AG04449 (cell line): Measurements from ENCODE around the gene SIX4.

ENCODE experiments used
- CTCF ChIA-PET: fragments of 350-600 bp; formaldehyde crosslinking; extraction: SDS; loops from one replicate; lab custom pipeline; 2021; ENCODE audit warnings: antibody characterized with exemption; lab: Yijun Ruan, JAX
- POLR2A ChIA-PET: fragments of 400-600, 350-600 bp; formaldehyde crosslinking; extraction: SDS; loops from one replicate; lab custom pipeline; 2020; ENCODE audit warnings: antibody characterized with exemption, inconsistent platforms; lab: Yijun Ruan, JAX
- DNase-seq: peaks from one replicate; pipeline ENCODE4 v3.0.0-alpha.2; 2010; ENCODE audit warnings: low read depth, low spot score
- H3K4me3 ChIP-seq: 2 replicates; pipeline ENCODE4 v1.5.1; 2011; ENCODE audit warnings: low read depth, mild to moderate bottlenecking, control low read depth, low read length
- CTCF ChIP-seq: IDR thresholded peaks from one replicate; pipeline ENCODE4 v1.5.1; 2011; ENCODE audit warnings: mild to moderate bottlenecking, moderate library complexity, low read length, control low read depth, inconsistent platforms; ENCODE audit not compliant: insufficient read depth; ENCODE audit errors: missing control alignments

The SIX4 gene

DNA sequence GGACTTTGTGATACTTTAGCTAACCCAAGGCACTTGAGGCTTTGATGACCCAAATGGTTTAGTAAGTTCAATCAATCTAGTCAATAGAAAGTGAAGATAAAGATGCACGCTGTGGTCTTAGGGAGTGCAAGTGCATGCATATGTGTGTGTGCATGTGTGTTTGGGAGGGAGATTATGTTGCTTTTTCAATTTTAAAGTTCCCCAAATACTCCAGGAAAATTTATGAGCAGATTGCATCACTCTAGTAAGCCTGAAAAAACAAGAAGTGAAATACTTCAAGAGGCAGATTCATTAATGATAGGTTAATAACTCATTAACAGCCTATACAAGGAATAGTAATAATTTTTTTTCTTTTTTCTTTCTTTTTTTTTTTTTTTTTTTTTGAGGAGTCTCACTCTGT, 62.4 kb downstream of the SIX4 start:
- no peak for DNase-seq
- POLR2A ChIA-PET = no interaction called here
- CTCF ChIA-PET = no interaction called here

More for the DNA sequence above, 62.4 kb downstream of the SIX4 start:
- TF ChIP-seq CTCF = no peak
- no peak overlapping the region for H3K4me3 ChIP-seq
